NCI-H446 (cell line): ENCODE measurements around the gene C2CD2.
A peak's percentile ranks its signal among the peaks of the same experiment; 100 is the strongest.

Source experiments
- DNase-seq, 2 experiments: peaks; one replicate each; lab custom pipeline; 2025; lab: John Stamatoyannopoulos, UW

C2CD2 gene

DNA sequence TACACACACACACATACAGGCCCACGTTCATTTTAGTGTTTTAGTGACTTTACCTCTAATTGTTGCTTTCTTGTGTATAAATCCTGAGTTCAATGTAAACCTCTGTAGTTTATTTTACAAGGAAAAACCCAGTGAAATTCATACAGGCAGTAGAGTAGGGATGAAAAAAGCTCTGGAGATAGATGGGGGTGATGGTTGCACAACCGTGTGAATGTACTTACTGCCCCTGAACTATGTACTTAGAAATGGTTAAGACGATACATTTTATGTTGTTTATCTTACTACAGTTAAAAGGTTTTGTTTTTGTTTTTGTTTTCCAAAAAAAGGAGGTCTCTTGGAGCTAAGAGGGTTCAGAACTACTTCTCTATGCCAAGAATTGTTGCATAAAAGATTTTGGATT, 45.0 kb downstream of the C2CD2 start:
- no peak for DNase-seq

DNA sequence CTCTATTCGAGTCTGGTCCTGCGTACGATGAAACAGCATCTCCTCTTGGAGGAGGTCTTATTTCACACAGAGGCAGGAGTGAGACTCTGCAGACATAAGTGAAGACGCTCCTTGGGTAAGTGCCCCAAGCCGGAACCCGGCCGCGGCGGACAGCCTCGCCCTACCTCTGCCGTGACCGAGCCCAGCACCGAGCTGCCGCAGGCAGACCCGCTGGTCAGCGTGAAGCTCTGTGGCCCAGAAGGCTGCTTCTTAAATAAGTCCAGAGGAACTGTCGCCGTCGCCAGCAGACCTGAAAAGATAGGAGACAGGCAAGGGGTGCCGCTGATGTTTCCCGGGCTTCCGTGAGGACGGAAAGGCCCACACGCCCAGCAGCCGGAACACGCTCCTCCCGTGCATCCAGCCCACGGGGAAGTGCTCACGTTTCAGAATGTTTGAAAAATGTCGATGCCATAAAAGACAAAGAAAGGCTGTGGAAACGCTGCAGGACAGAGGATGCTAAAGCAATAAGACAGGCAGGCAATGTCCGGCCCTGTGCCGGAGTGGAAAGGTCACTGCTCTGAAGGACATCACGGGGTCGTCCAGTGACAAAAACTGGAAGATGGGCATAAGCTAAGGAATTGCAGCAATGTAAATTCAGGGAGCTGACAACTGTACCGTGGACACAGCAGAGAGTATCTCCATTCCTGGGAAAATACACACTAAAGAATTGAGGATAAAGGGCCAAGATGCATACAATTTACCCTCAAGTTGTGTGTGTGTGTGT, 46.1 kb downstream of the C2CD2 start:
- no peak for DNase-seq

- no peak for DNase-seq
Observed at GRCh38 chr21:41906770-41907169, 47.0 kb downstream of the C2CD2 start.

GRCh38 chr21:41903559-41904351, 50.1 kb downstream of the C2CD2 start:
- no peak for DNase-seq

GRCh38 chr21:41902946-41903345, 50.9 kb downstream of the C2CD2 start:
- DNase-seq: no peak

DNA sequence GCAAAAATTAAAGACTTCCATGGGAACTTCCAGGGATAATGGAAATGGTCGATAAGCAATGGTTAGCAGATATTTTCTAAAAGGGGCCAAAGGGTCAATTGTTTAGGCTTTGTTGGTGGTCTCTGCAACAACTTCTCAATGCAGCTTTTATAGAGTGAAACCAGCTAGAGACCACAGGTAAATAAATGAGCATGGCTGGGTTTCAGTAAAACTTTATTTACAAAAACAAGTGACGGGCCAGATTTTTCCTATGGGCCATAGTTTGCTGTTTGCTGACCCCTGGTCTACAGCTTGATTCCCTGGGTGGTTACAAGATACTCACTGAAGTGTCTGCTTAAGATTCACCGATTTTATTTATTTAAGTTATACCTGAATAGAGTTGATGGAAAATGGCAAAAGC, 52.0 kb downstream of the C2CD2 start:
- DNase-seq: no peak

DNA sequence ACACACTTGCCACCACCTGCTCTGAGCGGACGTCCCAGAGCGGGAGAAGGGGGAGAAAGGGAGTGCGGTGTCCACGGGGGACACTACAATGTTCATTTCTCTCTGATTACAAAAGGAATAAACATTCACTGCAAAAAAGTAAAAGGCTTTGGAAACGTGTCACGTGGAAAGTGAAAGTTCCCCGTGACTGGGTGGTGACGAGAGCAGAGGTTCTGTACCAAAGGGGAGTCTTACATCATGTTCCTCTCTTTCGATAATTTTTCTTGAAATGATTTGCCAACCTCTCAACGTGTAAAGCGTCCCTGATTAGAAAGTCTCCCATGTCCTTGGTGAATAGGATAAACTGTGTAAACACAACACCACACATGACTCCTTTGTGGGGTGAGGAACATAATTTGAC, 52.7 kb downstream of the C2CD2 start:
- no peak for DNase-seq

DNA sequence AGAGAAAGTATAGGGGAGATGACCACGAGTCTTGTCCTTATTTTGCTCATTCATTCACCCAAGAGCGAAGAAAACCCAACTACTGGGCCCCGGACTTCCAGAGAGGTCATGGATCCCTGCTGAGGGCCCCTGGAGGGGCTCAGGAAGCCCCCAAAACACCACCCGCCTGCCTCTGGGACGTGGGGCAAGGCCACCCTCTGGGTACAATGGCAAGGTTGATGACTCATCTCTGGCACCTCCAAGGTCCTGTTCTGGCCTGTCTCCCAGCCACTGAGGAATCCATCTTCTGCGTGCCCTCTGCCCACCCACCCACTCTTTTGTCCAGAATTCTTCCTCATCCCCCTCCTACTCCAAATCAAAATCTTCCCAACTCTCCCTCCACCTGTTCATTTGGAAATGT, 53.4 kb downstream of the C2CD2 start:
- no peak for DNase-seq

- DNase-seq: no peak
Observed at GRCh38 chr21:41899426-41900202, 54.2 kb downstream of the C2CD2 start.

DNA sequence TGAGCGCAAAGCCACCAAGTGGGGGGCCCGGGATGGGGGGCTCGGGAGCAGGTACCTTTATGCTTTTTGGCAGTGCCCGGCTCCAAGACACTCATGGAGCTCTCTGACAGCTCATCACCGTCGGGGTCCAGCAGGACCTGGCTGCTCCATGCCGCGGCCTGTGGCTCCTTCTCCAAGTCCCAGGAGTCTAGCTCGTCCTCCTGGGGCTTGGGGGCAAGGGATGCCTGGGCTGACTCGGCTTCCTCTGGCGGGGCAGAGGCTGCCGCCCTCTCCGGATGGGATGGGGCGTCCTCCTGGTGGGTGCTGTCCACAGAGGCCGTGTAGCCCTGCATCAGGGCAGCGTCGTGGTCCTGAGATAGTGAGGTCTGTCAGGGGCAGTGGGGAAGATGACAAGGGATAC, 54.8 kb downstream of the C2CD2 start:
- no peak for DNase-seq

DNA sequence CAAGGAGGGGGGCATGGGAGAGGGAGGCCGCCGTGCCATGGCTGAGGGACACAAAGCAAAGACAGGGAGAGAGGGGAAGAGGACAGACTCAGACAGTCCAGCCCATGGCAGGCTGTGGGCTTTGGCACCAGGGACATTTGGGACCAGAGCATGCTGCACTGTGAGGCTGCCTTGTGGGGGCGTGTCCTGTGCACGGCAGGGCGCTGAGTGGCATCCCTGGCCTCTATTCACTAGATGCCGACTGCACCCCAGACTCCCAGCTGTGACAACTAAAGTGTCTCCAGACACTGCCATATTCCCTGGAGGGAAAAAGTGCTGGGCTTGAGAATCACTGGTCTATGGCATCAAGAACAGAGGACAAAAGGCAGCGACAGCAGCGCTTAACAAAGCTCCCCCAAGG, 56.1 kb downstream of the C2CD2 start:
- DNase-seq: no peak

DNA sequence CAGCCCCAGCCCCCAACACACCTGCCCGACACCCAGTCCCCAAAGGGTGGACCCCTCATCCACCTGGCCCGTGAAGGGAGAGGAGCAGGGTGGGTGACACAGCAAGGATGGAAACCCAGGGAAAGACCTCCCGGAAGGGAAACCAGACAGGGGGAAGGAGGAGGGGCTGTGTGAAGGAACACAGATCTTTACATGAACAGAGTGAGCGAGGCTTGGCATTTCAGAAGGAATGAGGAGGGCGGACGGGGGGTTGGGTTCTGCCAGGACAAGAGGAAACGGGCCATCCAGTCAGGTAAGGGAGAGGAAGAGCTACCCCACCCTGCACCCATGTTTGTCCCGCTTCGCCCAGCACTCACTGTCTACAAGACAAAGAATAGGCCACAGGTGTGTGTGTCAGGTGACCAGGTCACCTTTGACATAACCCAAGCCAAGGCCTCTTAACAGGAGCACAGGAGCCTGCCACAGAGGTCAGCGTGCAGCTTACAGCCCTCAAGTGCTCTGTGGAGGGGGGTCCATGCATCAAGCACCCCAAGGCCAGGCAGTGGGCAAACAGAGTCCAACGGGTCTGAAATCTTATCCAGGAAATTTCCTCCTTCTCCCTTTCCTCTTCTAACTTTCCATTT, 56.7 kb downstream of the C2CD2 start:
- no peak for DNase-seq

DNA sequence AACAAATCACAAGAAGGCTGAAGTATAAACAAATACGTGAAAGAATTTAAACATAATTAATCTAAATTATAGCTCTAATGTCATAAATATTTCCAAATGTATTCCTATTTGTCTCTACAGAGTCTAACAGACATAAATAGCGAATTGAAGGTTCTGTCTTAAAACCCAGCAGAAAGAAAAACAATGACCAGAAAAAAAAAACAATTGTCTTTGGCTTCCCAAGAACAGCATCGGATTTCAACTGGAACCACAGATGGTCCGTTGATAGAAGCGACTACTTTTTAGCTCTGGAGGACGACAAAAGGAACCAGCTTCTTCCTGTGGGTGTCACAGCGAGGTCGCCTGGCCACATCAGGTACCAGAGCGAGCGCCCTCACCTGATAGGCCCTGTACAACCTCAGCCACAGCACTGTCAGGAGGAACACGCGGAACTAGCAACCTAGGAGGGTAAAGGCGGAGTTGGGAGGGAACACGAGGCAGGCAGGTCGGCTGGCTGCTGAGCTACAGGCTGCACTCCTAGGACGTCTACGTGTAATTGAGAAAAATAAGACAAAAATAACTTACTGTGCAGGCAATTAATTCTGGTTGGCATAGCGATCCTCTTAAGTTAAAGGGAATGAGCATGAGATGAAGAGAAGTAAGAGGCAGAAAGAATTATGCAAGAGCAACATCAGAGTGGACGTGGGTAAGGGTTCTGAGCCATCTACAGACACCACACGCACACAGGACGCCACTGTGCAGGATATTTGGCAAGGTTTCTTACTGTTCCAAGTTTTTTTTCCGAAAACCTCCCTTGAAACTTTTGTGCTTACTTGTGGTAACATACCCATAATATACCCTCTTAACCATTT, 58.0 kb downstream of the C2CD2 start:
- DNase-seq: no peak

GRCh38 chr21:41894922-41895557, 58.8 kb downstream of the C2CD2 start:
- no peak for DNase-seq

DNA sequence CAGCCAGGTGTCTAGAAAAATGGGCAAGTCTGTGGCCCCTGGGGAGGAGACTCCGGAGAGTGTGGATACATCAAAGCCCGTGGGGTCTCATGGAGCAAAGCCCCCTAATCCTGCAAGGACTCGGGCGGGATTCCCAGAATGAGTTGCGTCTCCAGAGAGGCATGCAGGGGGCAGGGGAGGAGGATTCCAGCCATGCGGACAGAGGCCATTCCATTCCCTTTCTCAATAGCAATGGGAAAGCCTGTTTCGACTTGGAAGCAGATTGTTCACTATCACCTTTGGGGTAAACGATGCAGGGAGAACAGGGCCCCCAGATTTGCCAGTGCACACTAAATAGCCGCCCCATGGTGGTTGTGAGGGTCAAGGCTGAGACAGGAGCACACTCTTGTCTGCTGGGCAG, 59.3 kb downstream of the C2CD2 start:
- no peak for DNase-seq

DNA sequence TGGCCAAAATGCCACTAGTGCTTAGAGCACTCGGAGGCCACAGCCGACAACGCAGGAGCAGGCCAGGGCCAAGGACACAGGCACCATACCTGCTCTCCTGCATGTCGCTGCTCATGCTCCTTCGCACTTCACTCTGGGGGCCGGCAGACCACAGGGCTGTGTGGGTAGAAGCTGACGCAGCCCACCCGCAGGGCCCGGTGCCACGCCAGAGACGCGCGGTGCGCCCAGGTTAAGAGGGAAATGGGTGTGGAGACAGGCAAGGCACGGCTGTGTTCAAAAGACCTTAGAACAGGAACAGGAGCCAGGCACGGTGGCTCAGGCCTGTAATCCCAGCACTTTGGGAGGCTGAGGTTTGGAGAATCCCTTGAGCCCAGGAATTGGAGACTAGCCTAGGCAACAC, 61.1 kb downstream of the C2CD2 start:
- DNase-seq: no peak

DNA sequence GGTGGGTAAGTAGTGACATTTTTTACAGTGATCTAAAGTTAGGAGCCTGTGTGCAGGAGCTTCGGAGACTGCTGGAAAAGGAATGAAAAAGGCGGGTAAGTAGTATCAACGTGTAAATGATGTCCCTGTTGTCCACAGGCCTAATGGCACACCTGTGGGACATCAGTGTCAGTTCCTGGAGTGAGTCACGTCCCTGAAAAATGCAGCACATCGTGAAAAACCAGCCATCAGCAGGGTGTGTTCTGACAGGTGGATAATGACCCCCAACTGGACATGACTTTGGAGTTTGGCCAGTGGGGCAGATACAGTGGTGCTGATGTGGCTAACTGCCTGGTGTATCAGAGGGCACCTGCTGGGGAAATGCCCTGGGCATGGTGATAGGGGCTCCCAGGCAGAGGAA, 62.7 kb downstream of the C2CD2 start:
- no peak for DNase-seq

- no peak for DNase-seq
Observed at GRCh38 chr21:41890355-41890754, 63.5 kb downstream of the C2CD2 start.

GRCh38 chr21:41888749-41889376, 65.0 kb downstream of the C2CD2 start:
- peak in 1 of 2 experiments; percentile 24 for DNase-seq

DNA sequence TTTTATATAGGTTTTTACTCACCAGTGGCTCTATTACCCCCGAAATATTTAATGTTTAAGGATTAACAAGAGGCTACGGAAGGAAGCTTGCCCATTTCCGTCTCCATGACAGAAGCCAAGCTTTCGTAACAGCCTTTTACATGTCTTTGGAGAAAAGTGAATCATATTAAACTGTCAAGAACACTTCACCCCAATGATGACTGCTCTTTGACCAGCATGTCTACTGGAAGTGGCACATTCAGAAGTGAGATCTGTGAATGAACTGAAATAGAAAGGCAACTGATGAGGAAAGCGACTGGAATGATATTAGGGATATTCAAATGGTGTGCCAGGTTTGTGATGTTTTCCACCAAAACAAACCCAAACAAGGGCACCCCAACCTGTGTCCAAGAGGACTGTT, 66.2 kb downstream of the C2CD2 start:
- DNase-seq: no peak
